Esophagus muscularis mucosa (tissue), 4 donors: ENCODE measurements around the gene SORCS2. TPM values are rescaled to one million over a fixed set of nuclear protein-coding genes. Genes with fewer than 3 reads are reported as not detected.

Experiments used
- DNase-seq: peaks from one replicate; pipeline ENCODE4 v3.0.0-alpha.2; 2017; ENCODE audit errors: extremely low spot score
- H3K27ac ChIP-seq, 4 donors: fragments of 200-600 bp; sonication (generic); replicated peaks in 1 of 4; 1 replicate in 3 of 4; 2 replicates in 1 of 4; pipeline ENCODE4 v1.5.1; 2016 to 2019; ENCODE audit warnings: mild to moderate bottlenecking in 1 of 4
- H3K27me3 ChIP-seq, 4 donors: fragments of 200-600 bp; sonication (generic); one replicate each; pipeline versions ENCODE4 v1.5.1 to v1.6.0; 2016 to 2019
- H3K36me3 ChIP-seq, 4 donors: fragments of 200-600 bp; sonication (generic); one replicate each; pipeline ENCODE4 v1.5.1; 2016 to 2019
- H3K4me1 ChIP-seq, 4 donors: fragments of 200-600 bp; sonication (generic); one replicate each; pipeline ENCODE4 v1.5.1; 2016 to 2019
- H3K4me3 ChIP-seq, 4 donors: fragments of 200-600 bp; sonication (generic); 1 replicate in 2 of 4; 2 replicates in 2 of 4; pipeline ENCODE4 v1.5.1; 2016 to 2019; ENCODE audit warnings: mild to moderate bottlenecking in 4 of 4, moderate library complexity in 1 of 4
- H3K9me3 ChIP-seq, 4 donors: fragments of 200-600 bp; sonication (generic); 1 replicate in 3 of 4; 2 replicates in 1 of 4; pipeline ENCODE4 v1.5.1; 2016 to 2019
- EP300 ChIP-seq: sonication (generic); formaldehyde crosslinking; IDR thresholded peaks from one replicate; pipeline ENCODE4 v1.6.1; 2017; ENCODE audit warnings: antibody characterized with exemption
- POLR2A ChIP-seq: fragments of 450-650 bp; IDR thresholded peaks from one replicate; pipeline ENCODE4 v1.6.1; 2017; ENCODE audit warnings: antibody characterized with exemption, moderate library complexity, mild to moderate bottlenecking, low read depth
- POLR2AphosphoS5 ChIP-seq, 2 donors: sonication (generic); formaldehyde crosslinking; IDR thresholded peaks; one replicate each; pipeline ENCODE4 v1.6.1; 2017; ENCODE audit warnings: antibody characterized with exemption in 2 of 2
- WGBS: methylation state at CpG from one replicate; pipeline ENCODE4 v1.1.5; 2018; 5-methylcytosine and 5-hydroxymethylcytosine counted together
- intact Hi-C: fragments of 100-400 bp; cut with DNase I; formaldehyde crosslinking; loops from one replicate; pipeline ENCODE4 v1.15.1; 2023
- total RNA-seq, 4 donors: library from RNA; depleted of rRNA; stranded (reverse); fragments of >200 nt; gene quantifications; one replicate each; pipeline versions ENCODE4 v1.1.0 to v1.2.1, GENCODE V29; 2016
- TF ChIP-seq, protein P1 (sequence below), 3 experiments: fragments of 200-600 bp in 2 of 3; fragments of 450-650 bp in 1 of 3; sonication (generic) in 2 of 3; IDR thresholded peaks; one replicate each; pipeline ENCODE4 v1.5.1; 2017 to 2019; ENCODE audit warnings: antibody characterized with exemption in 3 of 3, mild to moderate bottlenecking in 2 of 3, moderate library complexity in 1 of 3

SORCS2 gene
- total RNA-seq, 4 donors from 2014 or later: 3.3 to 10.1 (median 4.3) TPM

- peaks cover 0 to 17% (median 16%) of the 10 kb centered on the region in 4 donors for H3K4me1 ChIP-seq
- no peak overlapping the region for H3K4me3 ChIP-seq
- H3K9me3 ChIP-seq: no peaks in the 10 kb centered on the region
- no peak overlapping the region for H3K27ac ChIP-seq
- no peak for DNase-seq
- H3K27me3 ChIP-seq: no peaks in the 10 kb centered on the region
- H3K36me3 ChIP-seq: no peaks in the 10 kb centered on the region
- TF ChIP-seq POLR2A (no peak), EP300 (no peak), POLR2AphosphoS5 (IDR thresholded peaks at IDR 0.05) (no peak)
- TF ChIP-seq, protein P1, sequence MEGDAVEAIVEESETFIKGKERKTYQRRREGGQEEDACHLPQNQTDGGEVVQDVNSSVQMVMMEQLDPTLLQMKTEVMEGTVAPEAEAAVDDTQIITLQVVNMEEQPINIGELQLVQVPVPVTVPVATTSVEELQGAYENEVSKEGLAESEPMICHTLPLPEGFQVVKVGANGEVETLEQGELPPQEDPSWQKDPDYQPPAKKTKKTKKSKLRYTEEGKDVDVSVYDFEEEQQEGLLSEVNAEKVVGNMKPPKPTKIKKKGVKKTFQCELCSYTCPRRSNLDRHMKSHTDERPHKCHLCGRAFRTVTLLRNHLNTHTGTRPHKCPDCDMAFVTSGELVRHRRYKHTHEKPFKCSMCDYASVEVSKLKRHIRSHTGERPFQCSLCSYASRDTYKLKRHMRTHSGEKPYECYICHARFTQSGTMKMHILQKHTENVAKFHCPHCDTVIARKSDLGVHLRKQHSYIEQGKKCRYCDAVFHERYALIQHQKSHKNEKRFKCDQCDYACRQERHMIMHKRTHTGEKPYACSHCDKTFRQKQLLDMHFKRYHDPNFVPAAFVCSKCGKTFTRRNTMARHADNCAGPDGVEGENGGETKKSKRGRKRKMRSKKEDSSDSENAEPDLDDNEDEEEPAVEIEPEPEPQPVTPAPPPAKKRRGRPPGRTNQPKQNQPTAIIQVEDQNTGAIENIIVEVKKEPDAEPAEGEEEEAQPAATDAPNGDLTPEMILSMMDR (IDR thresholded peaks at IDR 0.05): no peak
- intact Hi-C loops: no loop called here
- WGBS: 82% methylated on average over 21 of the region's 27 CpGs
Observed at GRCh38 chr4:7510066-7510465, 317.7 kb downstream of the SORCS2 start.

GRCh38 chr4:7510538-7510937 is 318.2 kb downstream of the SORCS2 start:
- intact Hi-C loops: no loop called here
- TF ChIP-seq EP300 (no peak), POLR2A (no peak), POLR2AphosphoS5 (IDR thresholded peaks at IDR 0.05) (no peak)
- TF ChIP-seq, protein P1 (IDR thresholded peaks at IDR 0.05): no peak
- peaks cover 0 to 21% (median 16%) of the 10 kb centered on the region in 4 donors for H3K4me1 ChIP-seq
- H3K4me3 ChIP-seq: no peak overlapping the region
- H3K27ac ChIP-seq: no peak overlapping the region
- H3K9me3 ChIP-seq: no peaks in the 10 kb centered on the region
- 92% methylated on average over 10 of the region's 30 CpGs for WGBS
- DNase-seq: no peak
- H3K36me3 ChIP-seq: no peaks in the 10 kb centered on the region
- no peaks in the 10 kb centered on the region for H3K27me3 ChIP-seq

DNA sequence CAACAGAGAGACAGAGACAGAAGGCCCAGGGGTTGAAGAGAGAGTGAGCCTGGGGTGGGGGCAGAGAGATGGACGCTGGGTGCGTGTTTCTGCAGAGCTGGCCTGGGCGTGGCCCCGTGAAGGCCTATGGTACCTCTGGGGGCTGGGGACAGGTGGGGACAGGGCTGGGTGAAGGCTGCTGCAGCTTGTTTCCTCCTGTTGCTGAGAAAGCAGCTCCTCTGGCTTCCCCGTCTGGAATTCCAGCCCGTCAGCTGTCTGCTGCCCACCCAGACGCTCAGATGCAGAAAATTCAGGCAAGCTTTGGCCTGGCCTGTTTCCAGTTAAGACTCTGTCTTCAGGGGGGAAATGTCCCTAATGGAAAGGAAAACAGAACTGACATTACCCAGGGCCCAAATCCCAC is 319.2 kb downstream of the SORCS2 start:
- Histone ChIP-seq H3K36me3 (no peaks in the 10 kb centered on the region), H3K4me1 (peaks cover 0 to 30% (median 26%) of the 10 kb centered on the region in 4 donors), H3K9me3 (no peaks in the 10 kb centered on the region), H3K4me3 (no peak overlapping the region), H3K27ac (no peak overlapping the region), H3K27me3 (no peaks in the 10 kb centered on the region)
- intact Hi-C loops: no loop called here
- no peak for TF ChIP-seq POLR2AphosphoS5 (IDR thresholded peaks at IDR 0.05)
- TF ChIP-seq, protein P1 (IDR thresholded peaks at IDR 0.05): no peak
- TF ChIP-seq EP300: no peak
- TF ChIP-seq POLR2A: no peak
- no peak for DNase-seq
- 80% methylated on average over 4 of the region's 7 CpGs for WGBS

GRCh38 chr4:7512428-7512827 is 320.1 kb downstream of the SORCS2 start:
- H3K27me3 ChIP-seq: no peaks in the 10 kb centered on the region
- 76% methylated on average over 5 of the region's 5 CpGs for WGBS
- DNase-seq: no peak
- no peaks in the 10 kb centered on the region for H3K36me3 ChIP-seq
- intact Hi-C loops: no loop called here
- H3K4me1 ChIP-seq: peaks cover 0 to 36% (median 22%) of the 10 kb centered on the region in 4 donors
- TF ChIP-seq EP300 (no peak), POLR2AphosphoS5 (IDR thresholded peaks at IDR 0.05) (no peak)
- no peaks in the 10 kb centered on the region for H3K9me3 ChIP-seq
- no peak overlapping the region for H3K27ac ChIP-seq
- no peak overlapping the region for H3K4me3 ChIP-seq

GRCh38 chr4:7512946-7513345 is 320.6 kb downstream of the SORCS2 start:
- no peak for DNase-seq
- Histone ChIP-seq H3K4me1 (peaks cover 0 to 34% (median 18%) of the 10 kb centered on the region in 4 donors), H3K27ac (no peak overlapping the region), H3K36me3 (no peaks in the 10 kb centered on the region), H3K4me3 (no peak overlapping the region), H3K9me3 (no peaks in the 10 kb centered on the region), H3K27me3 (no peaks in the 10 kb centered on the region)
- WGBS: 94% methylated on average over 10 of the region's 10 CpGs
- no peak for TF ChIP-seq EP300
- TF ChIP-seq POLR2A: no peak
- TF ChIP-seq, protein P1 (IDR thresholded peaks at IDR 0.05): no peak
- no peak for TF ChIP-seq POLR2AphosphoS5 (IDR thresholded peaks at IDR 0.05)
- intact Hi-C loops: no loop called here
